ENCODE data around the gene PLPPR4.
A peak's percentile ranks its signal among the peaks of the same experiment; 100 is the strongest.
"Not testable (repeated sequence)": the region's sequence is repeated elsewhere in the genome, so short reads cannot be mapped to it uniquely, and the experiment has no call there.

Gene PLPPR4

GRCh38 chr1:99264201-99265021 is at the start of gene PLPPR4:
Gene PLPPR4, plus strand, starts transcription at chr1:99264492. Its CDS starts 102 bp downstream, at chr1:99264594.
- no peak for DNase-seq (ENCODE audit: low spot score)

GRCh38 chr1:99216956-99217355 is 47.3 kb upstream of the PLPPR4 start:
- DNase-seq (ENCODE audit: low spot score), result no peak

- no peak for DNase-seq (ENCODE audit: low spot score)
Measured at GRCh38 chr1:99217599-99217998, 46.7 kb upstream of the PLPPR4 start.

GRCh38 chr1:99218572-99218971 is 45.7 kb upstream of the PLPPR4 start:
- DNase-seq (ENCODE audit: low spot score), result no peak

- no peak for DNase-seq (ENCODE audit: low spot score)
Measured at GRCh38 chr1:99218999-99219398, 45.3 kb upstream of the PLPPR4 start.

GRCh38 chr1:99227056-99227897 is 37.0 kb upstream of the PLPPR4 start:
- no peak for DNase-seq (ENCODE audit: low spot score)

GRCh38 chr1:99228153-99228552 is 36.1 kb upstream of the PLPPR4 start:
- no peak for DNase-seq (ENCODE audit: low spot score)

- no peak for DNase-seq (ENCODE audit: low spot score)
Measured at GRCh38 chr1:99229122-99229521, 35.2 kb upstream of the PLPPR4 start.

GRCh38 chr1:99230695-99231094 is 33.6 kb upstream of the PLPPR4 start:
- no peak for DNase-seq (ENCODE audit: low spot score)

- DNase-seq (ENCODE audit: low spot score), result no peak
Measured at GRCh38 chr1:99232172-99232571, 32.1 kb upstream of the PLPPR4 start.

- DNase-seq (ENCODE audit: low spot score), result no peak
Measured at GRCh38 chr1:99233446-99233845, 30.8 kb upstream of the PLPPR4 start.

- DNase-seq (ENCODE audit: low spot score), result no peak
Measured at GRCh38 chr1:99236756-99237155, 27.5 kb upstream of the PLPPR4 start.

GRCh38 chr1:99239690-99240089 is 24.6 kb upstream of the PLPPR4 start:
- no peak for DNase-seq (ENCODE audit: low spot score)

- peak; percentile 53 for DNase-seq (ENCODE audit: low spot score)
Measured at GRCh38 chr1:99240621-99241020, 23.7 kb upstream of the PLPPR4 start.

- DNase-seq (ENCODE audit: low spot score), result no peak
Measured at GRCh38 chr1:99246152-99246551, 18.1 kb upstream of the PLPPR4 start.

GRCh38 chr1:99247199-99247598 is 17.1 kb upstream of the PLPPR4 start:
- DNase-seq (ENCODE audit: low spot score), result no peak

GRCh38 chr1:99250728-99251127 is 13.6 kb upstream of the PLPPR4 start:
- DNase-seq (ENCODE audit: low spot score), result no peak

GRCh38 chr1:99251308-99251707 is 13.0 kb upstream of the PLPPR4 start:
- no peak for DNase-seq (ENCODE audit: low spot score)

GRCh38 chr1:99252630-99253029 is 11.7 kb upstream of the PLPPR4 start:
- DNase-seq (ENCODE audit: low spot score), result no peak

GRCh38 chr1:99260402-99260801 is 3.9 kb upstream of the PLPPR4 start:
- not testable (repeated sequence) for DNase-seq (ENCODE audit: low spot score)

- DNase-seq (ENCODE audit: low spot score), result no peak
Measured at GRCh38 chr1:99265124-99265523, 832 bp downstream of the PLPPR4 start.

- DNase-seq (ENCODE audit: low spot score), result no peak
Measured at GRCh38 chr1:99266726-99267125, 2.4 kb downstream of the PLPPR4 start.

- no peak for DNase-seq (ENCODE audit: low spot score)
Measured at GRCh38 chr1:99268021-99268420, 3.7 kb downstream of the PLPPR4 start.
